HepG2 (cell line): Measurements from ENCODE around the gene DRAM1. TPM values are rescaled to one million over a fixed set of nuclear protein-coding genes. Genes with fewer than 3 reads are reported as not detected.
A peak's percentile ranks its signal among the peaks of the same experiment; 100 is the strongest.

Experiments
- ATAD3A ChIP-seq: sonication (generic); formaldehyde crosslinking; IDR thresholded peaks from 2 replicates; pipeline ENCODE4 v1.4.0; 2020; ENCODE audit warnings: missing genetic modification reagents
- ATF1 ChIP-seq: IDR thresholded peaks from 2 replicates; pipeline ENCODE4 v1.6.1; 2016; ENCODE audit warnings: mild to moderate bottlenecking, control low read depth
- CCAR2 ChIP-seq: fragments of 200-400 bp; formaldehyde crosslinking; optimal IDR thresholded peaks from 2 replicates; pipeline ENCODE3; 2018; ENCODE audit warnings: low read depth, mild to moderate bottlenecking, low read length, moderate library complexity
- HOXA5 ChIP-seq: sonication (generic); formaldehyde crosslinking; IDR thresholded peaks from 2 replicates; pipeline ENCODE4 v1.4.0; 2020; ENCODE audit warnings: missing genetic modification reagents
- JARID2 ChIP-seq: sonication (generic); formaldehyde crosslinking; IDR thresholded peaks from 2 replicates; pipeline ENCODE4 v1.8.1; 2023; ENCODE audit warnings: missing genetic modification reagents, inconsistent platforms; ENCODE audit not compliant: insufficient replicate concordance
- LCORL ChIP-seq, 2 experiments: fragments of 450-650 bp in 1 of 2; sonication (generic) in 1 of 2; formaldehyde crosslinking in 1 of 2; IDR thresholded peaks; 2 replicates each; pipeline versions ENCODE4 v1.5.0 to v1.6.1; 2017 to 2020; ENCODE audit warnings: antibody characterized with exemption in 1 of 2, missing genetic modification reagents in 1 of 2
- MAFF ChIP-seq: IDR thresholded peaks from 2 replicates; pipeline ENCODE4 v1.6.1; 2011; ENCODE audit warnings: low read depth, low read length, improper control_type of control experiment
- MZF1 ChIP-seq: sonication (generic); formaldehyde crosslinking; IDR thresholded peaks from 2 replicates; pipeline ENCODE4 v1.8.1; 2023; ENCODE audit warnings: mild to moderate bottlenecking, missing genetic modification reagents, borderline replicate concordance
- NPAS2 ChIP-seq: sonication (generic); formaldehyde crosslinking; IDR thresholded peaks from 2 replicates; pipeline ENCODE4 v1.8.0; 2022; ENCODE audit warnings: mild to moderate bottlenecking, missing genetic modification reagents, borderline replicate concordance
- POGZ ChIP-seq: sonication (generic); formaldehyde crosslinking; IDR thresholded peaks from 2 replicates; pipeline ENCODE4 v1.4.0; 2020; ENCODE audit warnings: mild to moderate bottlenecking, missing genetic modification reagents
- SRSF4 ChIP-seq: fragments of 200-400 bp; formaldehyde crosslinking; IDR thresholded peaks from one replicate; pipeline ENCODE4 v1.6.1; 2018; ENCODE audit warnings: mild to moderate bottlenecking, low read depth, low read length, moderate library complexity; ENCODE audit not compliant: poor library complexity, severe bottlenecking
- TCF12 ChIP-seq, 2 experiments: fragments of 450-650 bp in 1 of 2; sonication (generic) in 1 of 2; formaldehyde crosslinking in 1 of 2; IDR thresholded peaks; 2 replicates each; pipeline versions ENCODE4 v1.6.1 to v1.8.0; 2017 to 2022; ENCODE audit warnings: antibody characterized with exemption in 1 of 2, mild to moderate bottlenecking in 1 of 2, missing genetic modification reagents in 1 of 2, moderate library complexity in 1 of 2
- TERF1 ChIP-seq: sonication (generic); formaldehyde crosslinking; IDR thresholded peaks from 2 replicates; pipeline ENCODE4 v1.8.0; 2022; ENCODE audit warnings: mild to moderate bottlenecking, missing genetic modification reagents, moderate library complexity
- THAP8 ChIP-seq: sonication (generic); formaldehyde crosslinking; IDR thresholded peaks from 2 replicates; pipeline ENCODE4 v1.5.1; 2020; ENCODE audit warnings: missing genetic modification reagents, mild to moderate bottlenecking, borderline replicate concordance
- XRCC5 ChIP-seq: fragments of 200-400 bp; formaldehyde crosslinking; optimal IDR thresholded peaks from 2 replicates; pipeline ENCODE3; 2017; ENCODE audit warnings: mild to moderate bottlenecking, low read length
- ZNF180 ChIP-seq: sonication (generic); formaldehyde crosslinking; IDR thresholded peaks from 2 replicates; pipeline ENCODE4 v1.4.0; 2020; ENCODE audit warnings: low read depth, missing genetic modification reagents, borderline replicate concordance
- ZNF24 ChIP-seq: fragments of 450-650 bp; IDR thresholded peaks from 2 replicates; pipeline ENCODE4 v1.6.1; 2017; ENCODE audit warnings: antibody characterized with exemption, mild to moderate bottlenecking
- ZNF414 ChIP-seq: sonication (generic); formaldehyde crosslinking; IDR thresholded peaks from 2 replicates; pipeline ENCODE4 v1.5.0; 2020; ENCODE audit warnings: missing genetic modification reagents
- ZNF451 ChIP-seq: sonication (generic); formaldehyde crosslinking; IDR thresholded peaks from 2 replicates; pipeline ENCODE4 v1.5.0; 2020; ENCODE audit warnings: mild to moderate bottlenecking, missing genetic modification reagents
- ZNF703 ChIP-seq: sonication (generic); formaldehyde crosslinking; IDR thresholded peaks from 2 replicates; pipeline ENCODE4 v1.5.1; 2020; ENCODE audit warnings: missing genetic modification reagents, mild to moderate bottlenecking, moderate library complexity, borderline replicate concordance
- ZNF770 ChIP-seq: sonication (generic); formaldehyde crosslinking; IDR thresholded peaks from 2 replicates; pipeline ENCODE4 v1.5.0; 2020; ENCODE audit warnings: mild to moderate bottlenecking, missing genetic modification reagents
- ZNF839 ChIP-seq: sonication (generic); formaldehyde crosslinking; IDR thresholded peaks from 2 replicates; pipeline ENCODE4 v1.4.0; 2020; ENCODE audit warnings: missing genetic modification reagents, mild to moderate bottlenecking, borderline replicate concordance
- ZSCAN12 ChIP-seq: sonication (generic); formaldehyde crosslinking; IDR thresholded peaks from 2 replicates; pipeline ENCODE4 v1.9.0; 2021; ENCODE audit warnings: mild to moderate bottlenecking, missing genetic modification reagents
- polyA plus RNA-seq, 8 experiments: library from polyadenylated mRNA; depleted of rRNA in 3 of 8; stranded (reverse) in 7 of 8; unstranded in 1 of 8; fragments of >200 nt; fragmentation: Illumina TruSeq in 4 of 8; extraction: Trizol in 4 of 8; gene quantifications; 2 replicates each; pipeline versions ENCODE4 v1.2.1 to v1.2.3, GENCODE V29; 2011 to 2016; ENCODE audit warnings: low read depth in 4 of 8, missing spikeins in 1 of 8, mixed read lengths in 1 of 8; ENCODE audit not compliant: insufficient read depth in 1 of 8
- total RNA-seq, 5 experiments: library from RNA; depleted of rRNA; stranded (reverse); fragments of >200 nt; fragmentation: Illumina TruSeq; extraction: Trizol; gene quantifications; 2 replicates each; pipeline ENCODE4 v1.2.3, GENCODE V29; 2016; ENCODE audit warnings: low read depth in 1 of 5

DRAM1 gene
- total and polyA plus RNA-seq, 2 of the 13 experiments (the other 11 are each of a cell fraction or from before 2014, with no cell fraction given), result 20.9 to 32.6 TPM

- TF ChIP-seq ZNF180, result no peak
- peak; percentile 90 for TF ChIP-seq ZNF770 (CRISPR knock-in tag)
- TF ChIP-seq JARID2, result no peak
- no peak for TF ChIP-seq NPAS2 (CRISPR knock-in tag)
- TF ChIP-seq SRSF4, result no peak
- TF ChIP-seq ZSCAN12 (CRISPR knock-in tag), result no peak
- no peak for TF ChIP-seq ZNF24
- no peak for TF ChIP-seq CCAR2
- TF ChIP-seq ZNF414 (CRISPR knock-in tag), result peak; percentile 59; the same call in 1 of the 2 replicates
- peak; percentile 27; the same call in 1 of the 2 replicates for TF ChIP-seq ZNF451 (CRISPR knock-in tag)
- peak; percentile 31; the same call in 1 of the 2 replicates for TF ChIP-seq HOXA5 (CRISPR knock-in tag)
- no peak for TF ChIP-seq ZNF839 (CRISPR knock-in tag)
- no peak for TF ChIP-seq TCF12 (IDR thresholded peaks at IDR 0.05)
- TF ChIP-seq TCF12 (CRISPR knock-in tag; IDR thresholded peaks at IDR 0.05), result 0 out of 2 replicates have a peak, but pooled peaks have one; percentile 27
- no peak for TF ChIP-seq XRCC5
- TF ChIP-seq ATF1 (CRISPR knock-in tag), result no peak
- TF ChIP-seq POGZ (CRISPR knock-in tag), result peak; percentile 67
- TF ChIP-seq MZF1 (CRISPR knock-in tag), result no peak
- no peak; the same call in 1 of the 2 replicates for TF ChIP-seq TERF1 (CRISPR knock-in tag)
- no peak for TF ChIP-seq LCORL (IDR thresholded peaks at IDR 0.05)
- TF ChIP-seq LCORL (CRISPR knock-in tag; IDR thresholded peaks at IDR 0.05), result peak; percentile 82
- TF ChIP-seq THAP8 (CRISPR knock-in tag), result peak; percentile 44; the same call in 1 of the 2 replicates
- TF ChIP-seq MAFF, result no peak
- TF ChIP-seq ATAD3A (CRISPR knock-in tag), result no peak
- TF ChIP-seq ZNF703, result peak; percentile 87; the same call in 1 of the 2 replicates
Observed at GRCh38 chr12:101876861-101877805, at the start of gene DRAM1 (continued).
